ENCODE results near the gene STAT3. TPM values are rescaled to one million over a fixed set of nuclear protein-coding genes. Genes with fewer than 3 reads are reported as not detected.

Gene STAT3
- total and polyA plus RNA-seq, 9 of the 15 experiments (the other 6 are each of a cell fraction or from before 2014, with no cell fraction given), result 90.0 to 179 (median 114) TPM

DNA sequence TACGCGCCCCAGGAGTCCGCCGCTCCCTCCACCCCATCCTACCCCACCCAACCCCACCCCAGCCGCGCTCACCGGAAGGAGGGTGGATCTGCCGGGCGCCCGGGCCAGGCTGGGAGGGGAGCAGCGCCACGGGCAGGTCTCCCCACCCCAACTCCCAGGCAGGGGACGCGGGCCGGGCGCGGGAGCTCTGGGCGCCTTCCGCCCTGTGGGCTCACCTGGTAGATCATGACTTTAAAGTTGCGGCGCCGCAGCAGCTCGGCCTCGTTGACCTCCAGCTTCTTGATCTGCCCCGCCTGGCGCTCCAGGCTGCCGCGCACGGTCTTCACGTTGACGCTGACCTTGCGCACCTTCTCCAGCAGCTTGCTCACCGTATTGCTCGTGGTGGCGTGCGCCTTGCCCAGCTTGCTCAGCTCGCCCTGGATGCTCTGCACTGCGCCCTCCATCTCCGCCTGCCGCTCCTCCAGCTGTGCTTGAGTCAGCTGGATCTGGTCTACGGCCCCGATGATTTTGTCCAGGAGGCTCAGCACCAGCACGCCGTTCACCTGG lies 34.2 kb upstream of the STAT3 start (continued):
- no peak for TF ChIP-seq ZNF766 (CRISPR knock-in tag; conservative IDR thresholded peaks at IDR 0.05)
- TF ChIP-seq, protein P1, sequence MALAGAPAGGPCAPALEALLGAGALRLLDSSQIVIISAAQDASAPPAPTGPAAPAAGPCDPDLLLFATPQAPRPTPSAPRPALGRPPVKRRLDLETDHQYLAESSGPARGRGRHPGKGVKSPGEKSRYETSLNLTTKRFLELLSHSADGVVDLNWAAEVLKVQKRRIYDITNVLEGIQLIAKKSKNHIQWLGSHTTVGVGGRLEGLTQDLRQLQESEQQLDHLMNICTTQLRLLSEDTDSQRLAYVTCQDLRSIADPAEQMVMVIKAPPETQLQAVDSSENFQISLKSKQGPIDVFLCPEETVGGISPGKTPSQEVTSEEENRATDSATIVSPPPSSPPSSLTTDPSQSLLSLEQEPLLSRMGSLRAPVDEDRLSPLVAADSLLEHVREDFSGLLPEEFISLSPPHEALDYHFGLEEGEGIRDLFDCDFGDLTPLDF (CRISPR knock-in tag; IDR thresholded peaks at IDR 0.05), result peak; percentile 19; the same call in 1 of the 2 replicates
- TF ChIP-seq, protein P2, sequence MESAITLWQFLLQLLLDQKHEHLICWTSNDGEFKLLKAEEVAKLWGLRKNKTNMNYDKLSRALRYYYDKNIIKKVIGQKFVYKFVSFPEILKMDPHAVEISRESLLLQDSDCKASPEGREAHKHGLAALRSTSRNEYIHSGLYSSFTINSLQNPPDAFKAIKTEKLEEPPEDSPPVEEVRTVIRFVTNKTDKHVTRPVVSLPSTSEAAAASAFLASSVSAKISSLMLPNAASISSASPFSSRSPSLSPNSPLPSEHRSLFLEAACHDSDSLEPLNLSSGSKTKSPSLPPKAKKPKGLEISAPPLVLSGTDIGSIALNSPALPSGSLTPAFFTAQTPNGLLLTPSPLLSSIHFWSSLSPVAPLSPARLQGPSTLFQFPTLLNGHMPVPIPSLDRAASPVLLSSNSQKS (CRISPR knock-in tag; IDR thresholded peaks at IDR 0.05), result no peak
- peak; percentile 35; the same call in 1 of the 2 replicates for TF ChIP-seq ZNF12 (CRISPR knock-in tag; IDR thresholded peaks at IDR 0.05)
- 0 out of 2 replicates have a peak, but pooled peaks have one; percentile 36 for TF ChIP-seq ZBTB2 (IDR thresholded peaks at IDR 0.05)
- no peak for TF ChIP-seq ZBTB9 (CRISPR knock-in tag; IDR thresholded peaks at IDR 0.05)
- no peak for TF ChIP-seq ARNT (IDR thresholded peaks at IDR 0.05)
- no peak for TF ChIP-seq RNF219 (CRISPR knock-in tag; IDR thresholded peaks at IDR 0.05)
- no peak for TF ChIP-seq TBL1XR1 (IDR thresholded peaks at IDR 0.05; ENCODE audit: low read length in 2 of 2)
- no peak for TF ChIP-seq TAL1 (IDR thresholded peaks at IDR 0.05)
- TF ChIP-seq, protein P3, sequence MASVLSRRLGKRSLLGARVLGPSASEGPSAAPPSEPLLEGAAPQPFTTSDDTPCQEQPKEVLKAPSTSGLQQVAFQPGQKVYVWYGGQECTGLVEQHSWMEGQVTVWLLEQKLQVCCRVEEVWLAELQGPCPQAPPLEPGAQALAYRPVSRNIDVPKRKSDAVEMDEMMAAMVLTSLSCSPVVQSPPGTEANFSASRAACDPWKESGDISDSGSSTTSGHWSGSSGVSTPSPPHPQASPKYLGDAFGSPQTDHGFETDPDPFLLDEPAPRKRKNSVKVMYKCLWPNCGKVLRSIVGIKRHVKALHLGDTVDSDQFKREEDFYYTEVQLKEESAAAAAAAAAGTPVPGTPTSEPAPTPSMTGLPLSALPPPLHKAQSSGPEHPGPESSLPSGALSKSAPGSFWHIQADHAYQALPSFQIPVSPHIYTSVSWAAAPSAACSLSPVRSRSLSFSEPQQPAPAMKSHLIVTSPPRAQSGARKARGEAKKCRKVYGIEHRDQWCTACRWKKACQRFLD (CRISPR knock-in tag; IDR thresholded peaks at IDR 0.05), result 0 out of 2 replicates have a peak, but pooled peaks have one; percentile 44
- TF ChIP-seq HES1 (IDR thresholded peaks at IDR 0.05; ENCODE audit: low read depth), result no peak
- TF ChIP-seq KDM5B (IDR thresholded peaks at IDR 0.05; ENCODE audit: insufficient replicate concordance, low read depth, low read length), result peak; percentile 20
- TF ChIP-seq SMAD2 (IDR thresholded peaks at IDR 0.05; ENCODE audit: low read depth, low read length), result no peak
- no peak for TF ChIP-seq BRD9 (IDR thresholded peaks at IDR 0.05; ENCODE audit: low read depth, partially characterized antibody)
- no peak for TF ChIP-seq ZNF143 (CRISPR knock-in tag; IDR thresholded peaks at IDR 0.05)
- no peak for TF ChIP-seq ZKSCAN8 (CRISPR knock-in tag; IDR thresholded peaks at IDR 0.05)
- TF ChIP-seq SIX5 (IDR thresholded peaks at IDR 0.05; ENCODE audit: borderline replicate concordance in 1 of 2, insufficient read depth in 1 of 2, low read depth in 1 of 2, low read length in 2 of 2), result no peak
